ENCODE measurements around the gene PPM1L.

PPM1L gene

GRCh38 chr3:160758929-160759577, 3.0 kb downstream of the PPM1L start:
- H3K4me2 ChIP-seq (ENCODE audit: low read length) = no peak overlapping the region
- no peak overlapping the region for H3K4me3 ChIP-seq (ENCODE audit: low read depth, low read length, poor library complexity, severe bottlenecking)
- peaks cover 28% of the 10 kb centered on the region for H3K4me1 ChIP-seq (ENCODE audit: insufficient read depth, low read length, severe bottlenecking)
- no peaks in the 10 kb centered on the region for H3K36me3 ChIP-seq (ENCODE audit: insufficient read depth, low read length)
- no peaks in the 10 kb centered on the region for H4K20me1 ChIP-seq (ENCODE audit: insufficient read depth, low read length)
- no peaks in the 10 kb centered on the region for H3K9me3 ChIP-seq (ENCODE audit: low read length)
- H3K27me3 ChIP-seq (ENCODE audit: insufficient read depth, low read length) = peaks cover 6% of the 10 kb centered on the region; the same call in 1 of the 2 replicates
- H3K9me2 ChIP-seq (ENCODE audit: low read depth, low read length) = no peaks in the 10 kb centered on the region
- no peak overlapping the region for H2AFZ ChIP-seq (ENCODE audit: low read length)
- no peaks in the 10 kb centered on the region for H3F3A ChIP-seq (ENCODE audit: insufficient read depth, low read length)
- no peaks in the 10 kb centered on the region for H3K79me2 ChIP-seq (ENCODE audit: insufficient read depth, low read length)
- H3K9ac ChIP-seq (ENCODE audit: low read length) = no peak overlapping the region
- no peak overlapping the region for H3K27ac ChIP-seq (ENCODE audit: low read depth, low read length, poor library complexity, severe bottlenecking)
- TF ChIP-seq EZH2 (IDR thresholded peaks at IDR 0.05; ENCODE audit: borderline replicate concordance, low read length) (no peak), CTCF (IDR thresholded peaks at IDR 0.05; ENCODE audit: low read length) (peak; percentile 13; the same call in 1 of the 2 replicates)

- Histone ChIP-seq H3K27ac (ENCODE audit: low read depth, low read length, poor library complexity, severe bottlenecking) (no peak overlapping the region), H3K4me1 (ENCODE audit: insufficient read depth, low read length, severe bottlenecking) (no peaks in the 10 kb centered on the region), H3K9ac (ENCODE audit: low read length) (no peak overlapping the region), H2AFZ (ENCODE audit: low read length) (no peak overlapping the region), H3K9me3 (ENCODE audit: low read length) (no peaks in the 10 kb centered on the region), H4K20me1 (ENCODE audit: insufficient read depth, low read length) (no peaks in the 10 kb centered on the region), H3K4me3 (ENCODE audit: low read depth, low read length, poor library complexity, severe bottlenecking) (no peak overlapping the region), H3K36me3 (ENCODE audit: insufficient read depth, low read length) (no peaks in the 10 kb centered on the region), H3K9me2 (ENCODE audit: low read depth, low read length) (no peaks in the 10 kb centered on the region), H3F3A (ENCODE audit: insufficient read depth, low read length) (no peaks in the 10 kb centered on the region), H3K4me2 (ENCODE audit: low read length) (no peak overlapping the region), H3K27me3 (ENCODE audit: insufficient read depth, low read length) (no peaks in the 10 kb centered on the region), H3K79me2 (ENCODE audit: insufficient read depth, low read length) (no peaks in the 10 kb centered on the region)
- TF ChIP-seq CTCF (IDR thresholded peaks at IDR 0.05; ENCODE audit: low read length) (no peak), EZH2 (IDR thresholded peaks at IDR 0.05; ENCODE audit: borderline replicate concordance, low read length) (no peak)
Measured at GRCh38 chr3:160763073-160763472, 7.0 kb downstream of the PPM1L start.

GRCh38 chr3:160765211-160765610, 9.2 kb downstream of the PPM1L start:
- H3K4me3 ChIP-seq (ENCODE audit: low read depth, low read length, poor library complexity, severe bottlenecking) = no peak overlapping the region
- no peak overlapping the region for H2AFZ ChIP-seq (ENCODE audit: low read length)
- no peaks in the 10 kb centered on the region for H3K9me2 ChIP-seq (ENCODE audit: low read depth, low read length)
- H3K36me3 ChIP-seq (ENCODE audit: insufficient read depth, low read length) = no peaks in the 10 kb centered on the region
- no peak overlapping the region for H3K27ac ChIP-seq (ENCODE audit: low read depth, low read length, poor library complexity, severe bottlenecking)
- no peaks in the 10 kb centered on the region for H3K4me1 ChIP-seq (ENCODE audit: insufficient read depth, low read length, severe bottlenecking)
- H3K4me2 ChIP-seq (ENCODE audit: low read length) = no peak overlapping the region
- TF ChIP-seq CTCF (IDR thresholded peaks at IDR 0.05; ENCODE audit: low read length) (no peak), EZH2 (IDR thresholded peaks at IDR 0.05; ENCODE audit: borderline replicate concordance, low read length) (no peak)
- no peak overlapping the region for H3K9ac ChIP-seq (ENCODE audit: low read length)
- no peaks in the 10 kb centered on the region for H3K27me3 ChIP-seq (ENCODE audit: insufficient read depth, low read length)
- H3K9me3 ChIP-seq (ENCODE audit: low read length) = no peaks in the 10 kb centered on the region
- H4K20me1 ChIP-seq (ENCODE audit: insufficient read depth, low read length) = no peaks in the 10 kb centered on the region
- H3F3A ChIP-seq (ENCODE audit: insufficient read depth, low read length) = no peaks in the 10 kb centered on the region
- no peaks in the 10 kb centered on the region for H3K79me2 ChIP-seq (ENCODE audit: insufficient read depth, low read length)
